ENCODE measurements around the gene ECE1. TPM values are rescaled to one million over a fixed set of nuclear protein-coding genes. Genes with fewer than 3 reads are reported as not detected.

Gene ECE1
- total and polyA plus RNA-seq, 9 of the 15 experiments (the other 6 are each of a cell fraction or from before 2014, with no cell fraction given) = 0.56 to 34.8 (median 11.0) TPM

DNA sequence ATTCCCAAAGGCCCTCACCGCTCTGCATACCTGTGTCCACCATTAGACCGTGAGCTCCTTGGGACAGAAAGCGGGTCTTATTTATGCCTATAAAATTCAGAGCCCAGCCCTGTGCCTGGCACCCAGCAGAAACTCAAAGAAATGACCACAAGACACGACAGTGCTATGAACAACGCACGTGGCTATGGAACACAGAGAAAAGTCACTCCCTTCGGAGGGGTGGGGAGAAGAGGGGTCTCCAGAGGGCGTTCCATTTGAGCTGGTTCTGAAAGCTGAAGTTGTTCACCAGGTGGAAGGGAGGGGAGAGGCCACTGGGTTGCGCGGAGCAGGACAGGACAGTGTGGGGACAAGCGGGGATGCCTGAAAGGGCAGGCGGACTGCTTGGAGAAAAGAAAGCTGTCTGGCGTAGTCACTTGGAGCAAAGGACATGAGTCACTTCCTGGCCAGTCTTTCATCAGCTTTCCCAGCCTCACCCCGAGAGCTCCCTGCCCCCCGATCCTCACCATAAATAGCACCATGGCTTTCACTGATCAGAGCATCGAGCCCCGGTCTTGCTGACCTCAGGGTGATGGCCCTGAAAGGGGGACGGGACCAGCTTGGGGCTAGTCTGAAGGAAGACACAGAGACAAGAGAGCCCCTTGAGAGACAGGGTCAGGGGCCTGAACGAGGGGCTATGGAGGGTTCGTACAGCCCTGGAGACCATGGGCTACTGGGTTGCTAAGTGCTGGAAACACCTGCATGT, 28.5 kb downstream of the ECE1 start (continued):
- TF ChIP-seq U2AF2 (optimal IDR thresholded peaks at IDR 0.05; ENCODE audit: low read depth, low read length) (no peak), RBM17 (IDR thresholded peaks at IDR 0.05; ENCODE audit: borderline replicate concordance, low read depth, low read length) (no peak), SREBF2 (CRISPR knock-in tag; IDR thresholded peaks at IDR 0.05) (no peak), ZNF778 (CRISPR knock-in tag; IDR thresholded peaks at IDR 0.05) (no peak), FOXK1 (CRISPR knock-in tag; IDR thresholded peaks at IDR 0.05; ENCODE audit: borderline replicate concordance) (no peak), TCFL5 (CRISPR knock-in tag; conservative IDR thresholded peaks at IDR 0.05) (no peak), POLR2AphosphoS5 (IDR thresholded peaks at IDR 0.05; ENCODE audit: control insufficient read depth, insufficient read depth, low read depth, low read length) (peak; percentile 13; the same call in 1 of the 2 replicates), BRD4 (IDR thresholded peaks at IDR 0.05) (peak; percentile 54; the same call in 1 of the 2 replicates), EZH2 (IDR thresholded peaks at IDR 0.05; ENCODE audit: borderline replicate concordance, low read depth, low read length) (no peak), ZNF146 (CRISPR knock-in tag; IDR thresholded peaks at IDR 0.05; ENCODE audit: unreplicated experiment) (no peak), NR2C2 (CRISPR knock-in tag; IDR thresholded peaks at IDR 0.05) (no peak), NR2C2 (tag; IDR thresholded peaks at IDR 0.05) (peak; percentile 54; the same call in 1 of the 2 replicates), ZNF76 (CRISPR knock-in tag; IDR thresholded peaks at IDR 0.05; ENCODE audit: borderline replicate concordance) (no peak), MEIS2 (IDR thresholded peaks at IDR 0.05; ENCODE audit: partially characterized antibody) (peak; percentile 87), ZBTB17 (CRISPR knock-in tag; IDR thresholded peaks at IDR 0.05) (no peak), RHOXF2B (CRISPR knock-in tag; conservative IDR thresholded peaks at IDR 0.05) (no peak), DPF2 (IDR thresholded peaks at IDR 0.05) (peak; percentile 82), KDM2B (CRISPR knock-in tag; IDR thresholded peaks at IDR 0.05) (no peak)
- TF ChIP-seq, protein P1, sequence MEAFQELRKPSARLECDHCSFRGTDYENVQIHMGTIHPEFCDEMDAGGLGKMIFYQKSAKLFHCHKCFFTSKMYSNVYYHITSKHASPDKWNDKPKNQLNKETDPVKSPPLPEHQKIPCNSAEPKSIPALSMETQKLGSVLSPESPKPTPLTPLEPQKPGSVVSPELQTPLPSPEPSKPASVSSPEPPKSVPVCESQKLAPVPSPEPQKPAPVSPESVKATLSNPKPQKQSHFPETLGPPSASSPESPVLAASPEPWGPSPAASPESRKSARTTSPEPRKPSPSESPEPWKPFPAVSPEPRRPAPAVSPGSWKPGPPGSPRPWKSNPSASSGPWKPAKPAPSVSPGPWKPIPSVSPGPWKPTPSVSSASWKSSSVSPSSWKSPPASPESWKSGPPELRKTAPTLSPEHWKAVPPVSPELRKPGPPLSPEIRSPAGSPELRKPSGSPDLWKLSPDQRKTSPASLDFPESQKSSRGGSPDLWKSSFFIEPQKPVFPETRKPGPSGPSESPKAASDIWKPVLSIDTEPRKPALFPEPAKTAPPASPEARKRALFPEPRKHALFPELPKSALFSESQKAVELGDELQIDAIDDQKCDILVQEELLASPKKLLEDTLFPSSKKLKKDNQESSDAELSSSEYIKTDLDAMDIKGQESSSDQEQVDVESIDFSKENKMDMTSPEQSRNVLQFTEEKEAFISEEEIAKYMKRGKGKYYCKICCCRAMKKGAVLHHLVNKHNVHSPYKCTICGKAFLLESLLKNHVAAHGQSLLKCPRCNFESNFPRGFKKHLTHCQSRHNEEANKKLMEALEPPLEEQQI (IDR thresholded peaks at IDR 0.05) = no peak
- TF ChIP-seq, protein P2, sequence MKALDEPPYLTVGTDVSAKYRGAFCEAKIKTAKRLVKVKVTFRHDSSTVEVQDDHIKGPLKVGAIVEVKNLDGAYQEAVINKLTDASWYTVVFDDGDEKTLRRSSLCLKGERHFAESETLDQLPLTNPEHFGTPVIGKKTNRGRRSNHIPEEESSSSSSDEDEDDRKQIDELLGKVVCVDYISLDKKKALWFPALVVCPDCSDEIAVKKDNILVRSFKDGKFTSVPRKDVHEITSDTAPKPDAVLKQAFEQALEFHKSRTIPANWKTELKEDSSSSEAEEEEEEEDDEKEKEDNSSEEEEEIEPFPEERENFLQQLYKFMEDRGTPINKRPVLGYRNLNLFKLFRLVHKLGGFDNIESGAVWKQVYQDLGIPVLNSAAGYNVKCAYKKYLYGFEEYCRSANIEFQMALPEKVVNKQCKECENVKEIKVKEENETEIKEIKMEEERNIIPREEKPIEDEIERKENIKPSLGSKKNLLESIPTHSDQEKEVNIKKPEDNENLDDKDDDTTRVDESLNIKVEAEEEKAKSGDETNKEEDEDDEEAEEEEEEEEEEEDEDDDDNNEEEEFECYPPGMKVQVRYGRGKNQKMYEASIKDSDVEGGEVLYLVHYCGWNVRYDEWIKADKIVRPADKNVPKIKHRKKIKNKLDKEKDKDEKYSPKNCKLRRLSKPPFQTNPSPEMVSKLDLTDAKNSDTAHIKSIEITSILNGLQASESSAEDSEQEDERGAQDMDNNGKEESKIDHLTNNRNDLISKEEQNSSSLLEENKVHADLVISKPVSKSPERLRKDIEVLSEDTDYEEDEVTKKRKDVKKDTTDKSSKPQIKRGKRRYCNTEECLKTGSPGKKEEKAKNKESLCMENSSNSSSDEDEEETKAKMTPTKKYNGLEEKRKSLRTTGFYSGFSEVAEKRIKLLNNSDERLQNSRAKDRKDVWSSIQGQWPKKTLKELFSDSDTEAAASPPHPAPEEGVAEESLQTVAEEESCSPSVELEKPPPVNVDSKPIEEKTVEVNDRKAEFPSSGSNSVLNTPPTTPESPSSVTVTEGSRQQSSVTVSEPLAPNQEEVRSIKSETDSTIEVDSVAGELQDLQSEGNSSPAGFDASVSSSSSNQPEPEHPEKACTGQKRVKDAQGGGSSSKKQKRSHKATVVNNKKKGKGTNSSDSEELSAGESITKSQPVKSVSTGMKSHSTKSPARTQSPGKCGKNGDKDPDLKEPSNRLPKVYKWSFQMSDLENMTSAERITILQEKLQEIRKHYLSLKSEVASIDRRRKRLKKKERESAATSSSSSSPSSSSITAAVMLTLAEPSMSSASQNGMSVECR (CRISPR knock-in tag; IDR thresholded peaks at IDR 0.05) = no peak; the same call in none of the 2 replicates
- TF ChIP-seq, protein P3, sequence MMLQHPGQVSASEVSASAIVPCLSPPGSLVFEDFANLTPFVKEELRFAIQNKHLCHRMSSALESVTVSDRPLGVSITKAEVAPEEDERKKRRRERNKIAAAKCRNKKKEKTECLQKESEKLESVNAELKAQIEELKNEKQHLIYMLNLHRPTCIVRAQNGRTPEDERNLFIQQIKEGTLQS (IDR thresholded peaks at IDR 0.05) = peak; percentile 97
- TF ChIP-seq, protein P3 (CRISPR knock-in tag; conservative IDR thresholded peaks at IDR 0.05) = no peak; the same call in 1 of the 2 replicates
